Measurements from ENCODE around the gene PTGER2. TPM values are rescaled to one million over a fixed set of nuclear protein-coding genes. Genes with fewer than 3 reads are reported as not detected.

PTGER2 gene
- 1 to 10 TPM; 1.8 to 5.9 (median 4.9) TPM for total RNA-seq

- peak within 1 kb of the TSS in 1 of 2 donors; percentile 58 for H3K27ac ChIP-seq
- no peaks in the 10 kb centered on the region for H3K9me3 ChIP-seq
- intact Hi-C loops (cut with DNase I; ENCODE audit: low total_unique reads) = no loop called here
- H3K4me1 ChIP-seq = no peaks in the 10 kb centered on the region
- TF ChIP-seq, protein P1, sequence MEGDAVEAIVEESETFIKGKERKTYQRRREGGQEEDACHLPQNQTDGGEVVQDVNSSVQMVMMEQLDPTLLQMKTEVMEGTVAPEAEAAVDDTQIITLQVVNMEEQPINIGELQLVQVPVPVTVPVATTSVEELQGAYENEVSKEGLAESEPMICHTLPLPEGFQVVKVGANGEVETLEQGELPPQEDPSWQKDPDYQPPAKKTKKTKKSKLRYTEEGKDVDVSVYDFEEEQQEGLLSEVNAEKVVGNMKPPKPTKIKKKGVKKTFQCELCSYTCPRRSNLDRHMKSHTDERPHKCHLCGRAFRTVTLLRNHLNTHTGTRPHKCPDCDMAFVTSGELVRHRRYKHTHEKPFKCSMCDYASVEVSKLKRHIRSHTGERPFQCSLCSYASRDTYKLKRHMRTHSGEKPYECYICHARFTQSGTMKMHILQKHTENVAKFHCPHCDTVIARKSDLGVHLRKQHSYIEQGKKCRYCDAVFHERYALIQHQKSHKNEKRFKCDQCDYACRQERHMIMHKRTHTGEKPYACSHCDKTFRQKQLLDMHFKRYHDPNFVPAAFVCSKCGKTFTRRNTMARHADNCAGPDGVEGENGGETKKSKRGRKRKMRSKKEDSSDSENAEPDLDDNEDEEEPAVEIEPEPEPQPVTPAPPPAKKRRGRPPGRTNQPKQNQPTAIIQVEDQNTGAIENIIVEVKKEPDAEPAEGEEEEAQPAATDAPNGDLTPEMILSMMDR (IDR thresholded peaks at IDR 0.05) = no peak
- TF ChIP-seq POLR2A (IDR thresholded peaks at IDR 0.05) (no peak), POLR2AphosphoS5 (IDR thresholded peaks at IDR 0.05) (no peak)
- DNase-seq (ENCODE audit: low spot score in 2 of 2) = peak in 1 of 2 donors; percentile 63
- peaks cover 0 to 6% of the 10 kb centered on the region in 2 donors for H3K27me3 ChIP-seq
- H3K36me3 ChIP-seq = no peaks in the 10 kb centered on the region
- H3K4me3 ChIP-seq = peak within 1 kb of the TSS; percentile 50 to 65 (median 56)
Observed at GRCh38 chr14:52313903-52314594, at the start of gene PTGER2. Gene PTGER2 (plus strand): TSS chr14:52314312. CDS start chr14:52314549, 237 bp downstream.

- TF ChIP-seq, protein P1 (IDR thresholded peaks at IDR 0.05) = no peak
- no peak for TF ChIP-seq POLR2A (IDR thresholded peaks at IDR 0.05)
- no peak for TF ChIP-seq POLR2AphosphoS5 (IDR thresholded peaks at IDR 0.05)
- intact Hi-C loops (cut with DNase I; ENCODE audit: low total_unique reads) = no loop called here
- no peak for DNase-seq (ENCODE audit: low spot score in 2 of 2)
- no peaks in the 10 kb centered on the region for H3K9me3 ChIP-seq
- no peak overlapping the region for H3K27ac ChIP-seq
- no peaks in the 10 kb centered on the region for H3K4me1 ChIP-seq
- H3K4me3 ChIP-seq = no peak overlapping the region
- H3K27me3 ChIP-seq = peaks cover 0 to 21% of the 10 kb centered on the region in 2 donors
- H3K36me3 ChIP-seq = no peaks in the 10 kb centered on the region
Observed at GRCh38 chr14:52265253-52265652, 48.9 kb upstream of the PTGER2 start.

DNA sequence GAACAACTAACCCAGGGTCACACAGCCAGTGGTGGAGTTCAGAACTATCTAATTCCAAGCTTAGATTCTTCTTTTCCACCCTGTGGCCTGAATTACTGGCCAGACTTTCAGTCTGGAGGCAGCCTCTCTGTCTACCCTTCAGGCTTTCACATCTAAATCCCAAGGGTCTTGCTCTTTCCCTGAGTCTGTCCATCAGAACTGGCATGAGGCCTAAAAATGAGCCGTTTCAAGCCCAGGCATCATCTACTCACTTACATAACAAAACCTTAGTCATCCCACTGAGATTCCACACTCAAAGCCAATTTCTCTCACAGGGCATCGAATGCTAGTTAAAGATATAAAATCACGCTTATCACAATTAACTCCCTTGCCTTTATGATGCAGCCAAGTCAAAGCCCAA, 47.9 kb upstream of the PTGER2 start:
- intact Hi-C loops (cut with DNase I; ENCODE audit: low total_unique reads) = no loop called here
- no peaks in the 10 kb centered on the region for H3K4me1 ChIP-seq
- peaks cover 0 to 21% of the 10 kb centered on the region in 2 donors for H3K27me3 ChIP-seq
- H3K36me3 ChIP-seq = no peaks in the 10 kb centered on the region
- no peak for DNase-seq (ENCODE audit: low spot score in 2 of 2)
- TF ChIP-seq POLR2A (IDR thresholded peaks at IDR 0.05) (no peak), POLR2AphosphoS5 (IDR thresholded peaks at IDR 0.05) (no peak)
- TF ChIP-seq, protein P1 (IDR thresholded peaks at IDR 0.05) = no peak
- H3K27ac ChIP-seq = no peak overlapping the region
- H3K9me3 ChIP-seq = no peaks in the 10 kb centered on the region
- no peak overlapping the region for H3K4me3 ChIP-seq

DNA sequence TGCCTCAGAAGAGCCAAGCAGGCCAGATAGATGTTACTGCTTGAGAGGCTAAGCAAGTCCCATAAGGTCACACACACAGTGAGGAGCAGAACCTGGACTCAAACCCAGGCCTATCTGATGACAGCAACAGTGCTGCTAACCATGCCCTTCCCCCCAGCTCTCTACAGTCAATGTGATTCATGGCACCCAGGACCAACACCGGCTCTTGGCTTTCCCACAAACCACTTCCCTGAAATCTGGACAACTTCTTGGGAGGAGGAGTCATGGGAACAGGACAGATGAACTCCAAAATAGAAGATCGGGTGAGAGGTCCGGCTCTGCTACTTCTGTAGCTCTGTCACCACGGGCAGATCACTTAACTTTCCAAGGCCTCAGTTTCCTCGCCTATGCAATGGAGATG, 47.3 kb upstream of the PTGER2 start:
- no peak overlapping the region for H3K4me3 ChIP-seq
- no peak for TF ChIP-seq POLR2A (IDR thresholded peaks at IDR 0.05)
- TF ChIP-seq, protein P1 (IDR thresholded peaks at IDR 0.05) = no peak
- TF ChIP-seq POLR2AphosphoS5 (IDR thresholded peaks at IDR 0.05) = no peak
- H3K4me1 ChIP-seq = no peaks in the 10 kb centered on the region
- no peaks in the 10 kb centered on the region for H3K36me3 ChIP-seq
- H3K9me3 ChIP-seq = no peaks in the 10 kb centered on the region
- peak overlapping the region in 1 of 2 donors; percentile 43 for H3K27ac ChIP-seq
- no peak for DNase-seq (ENCODE audit: low spot score in 2 of 2)
- H3K27me3 ChIP-seq = peaks cover 0 to 21% of the 10 kb centered on the region in 2 donors
- intact Hi-C loops (cut with DNase I; ENCODE audit: low total_unique reads) = no loop called here

DNA sequence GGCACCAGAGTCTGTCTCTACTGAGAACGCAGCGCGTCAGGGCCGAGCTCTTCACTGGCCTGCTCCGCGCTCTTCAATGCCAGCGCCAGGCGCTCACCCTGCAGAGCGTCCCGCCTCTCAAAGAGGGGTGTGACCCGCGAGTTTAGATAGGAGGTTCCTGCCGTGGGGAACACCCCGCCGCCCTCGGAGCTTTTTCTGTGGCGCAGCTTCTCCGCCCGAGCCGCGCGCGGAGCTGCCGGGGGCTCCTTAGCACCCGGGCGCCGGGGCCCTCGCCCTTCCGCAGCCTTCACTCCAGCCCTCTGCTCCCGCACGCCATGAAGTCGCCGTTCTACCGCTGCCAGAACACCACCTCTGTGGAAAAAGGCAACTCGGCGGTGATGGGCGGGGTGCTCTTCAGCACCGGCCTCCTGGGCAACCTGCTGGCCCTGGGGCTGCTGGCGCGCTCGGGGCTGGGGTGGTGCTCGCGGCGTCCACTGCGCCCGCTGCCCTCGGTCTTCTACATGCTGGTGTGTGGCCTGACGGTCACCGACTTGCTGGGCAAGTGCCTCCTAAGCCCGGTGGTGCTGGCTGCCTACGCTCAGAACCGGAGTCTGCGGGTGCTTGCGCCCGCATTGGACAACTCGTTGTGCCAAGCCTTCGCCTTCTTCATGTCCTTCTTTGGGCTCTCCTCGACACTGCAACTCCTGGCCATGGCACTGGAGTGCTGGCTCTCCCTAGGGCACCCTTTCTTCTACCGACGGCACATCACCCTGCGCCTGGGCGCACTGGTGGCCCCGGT, 46.4 kb upstream of the PTGER2 start, which contains the start of gene PTGDR:
TSS of gene PTGDR (plus strand) at position 198 of the 778 bp plus-strand sequence. CDS start at position 315, 117 bp downstream.
- Histone ChIP-seq H3K9me3 (no peaks in the 10 kb centered on the region), H3K36me3 (no peaks in the 10 kb centered on the region), H3K27me3 (peaks cover 0 to 21% of the 10 kb centered on the region in 2 donors), H3K27ac (peak within 1 kb of the TSS in 1 of 2 donors; percentile 43), H3K4me3 (peak within 1 kb of the TSS; percentile 40 to 62 (median 46)), H3K4me1 (no peaks in the 10 kb centered on the region)
- TF ChIP-seq, protein P1 (IDR thresholded peaks at IDR 0.05) = no peak
- no peak for TF ChIP-seq POLR2AphosphoS5 (IDR thresholded peaks at IDR 0.05)
- TF ChIP-seq POLR2A (IDR thresholded peaks at IDR 0.05) = no peak
- intact Hi-C loops (cut with DNase I; ENCODE audit: low total_unique reads) = no loop called here
- no peak for DNase-seq (ENCODE audit: low spot score in 2 of 2)
